Peyer's patch (tissue), 4 donors: ENCODE data around the gene LYPD1.

Experiments
- CTCF ChIP-seq, 6 experiments: fragments of 450-650 bp in 4 of 6; fragments of 200-600 bp in 2 of 6; sonication (generic) in 1 of 6; IDR thresholded peaks; one replicate each; pipeline ENCODE4 v1.5.1; 2017 to 2019; ENCODE audit warnings: antibody characterized with exemption in 6 of 6, mild to moderate bottlenecking in 3 of 6, moderate library complexity in 1 of 6
- POLR2A ChIP-seq, 2 donors: fragments of 450-650 bp; IDR thresholded peaks; one replicate each; pipeline ENCODE4 v1.5.1; 2017; ENCODE audit warnings: antibody characterized with exemption in 2 of 2, mild to moderate bottlenecking in 2 of 2, moderate library complexity in 2 of 2

- TF ChIP-seq CTCF (IDR thresholded peaks at IDR 0.05) (no peak), POLR2A (IDR thresholded peaks at IDR 0.05) (no peak)
Observed at GRCh38 chr2:132645722-132646539, 24.1 kb downstream of the LYPD1 start.
